Esophagus muscularis mucosa (tissue), 4 donors: ENCODE results near the gene RHOJ. TPM values are rescaled to one million over a fixed set of nuclear protein-coding genes. Genes with fewer than 3 reads are reported as not detected.

Source experiments
- DNase-seq: peaks from one replicate; pipeline ENCODE4 v3.0.0-alpha.2; 2017; ENCODE audit errors: extremely low spot score
- H3K27ac ChIP-seq, 4 donors: fragments of 200-600 bp; sonication (generic); replicated peaks in 1 of 4; 1 replicate in 3 of 4; 2 replicates in 1 of 4; pipeline ENCODE4 v1.5.1; 2016 to 2019; ENCODE audit warnings: mild to moderate bottlenecking in 1 of 4
- H3K27me3 ChIP-seq, 4 donors: fragments of 200-600 bp; sonication (generic); one replicate each; pipeline versions ENCODE4 v1.5.1 to v1.6.0; 2016 to 2019
- H3K36me3 ChIP-seq, 4 donors: fragments of 200-600 bp; sonication (generic); one replicate each; pipeline ENCODE4 v1.5.1; 2016 to 2019
- H3K4me1 ChIP-seq, 4 donors: fragments of 200-600 bp; sonication (generic); one replicate each; pipeline ENCODE4 v1.5.1; 2016 to 2019
- H3K4me3 ChIP-seq, 4 donors: fragments of 200-600 bp; sonication (generic); 1 replicate in 2 of 4; 2 replicates in 2 of 4; pipeline ENCODE4 v1.5.1; 2016 to 2019; ENCODE audit warnings: mild to moderate bottlenecking in 4 of 4, moderate library complexity in 1 of 4
- H3K9me3 ChIP-seq, 4 donors: fragments of 200-600 bp; sonication (generic); 1 replicate in 3 of 4; 2 replicates in 1 of 4; pipeline ENCODE4 v1.5.1; 2016 to 2019
- CTCF ChIP-seq, 3 experiments: fragments of 200-600 bp in 2 of 3; fragments of 450-650 bp in 1 of 3; sonication (generic) in 2 of 3; IDR thresholded peaks; one replicate each; pipeline ENCODE4 v1.5.1; 2017 to 2019; ENCODE audit warnings: antibody characterized with exemption in 3 of 3, mild to moderate bottlenecking in 2 of 3, moderate library complexity in 1 of 3
- EP300 ChIP-seq: sonication (generic); formaldehyde crosslinking; IDR thresholded peaks from one replicate; pipeline ENCODE4 v1.6.1; 2017; ENCODE audit warnings: antibody characterized with exemption
- POLR2A ChIP-seq: fragments of 450-650 bp; IDR thresholded peaks from one replicate; pipeline ENCODE4 v1.6.1; 2017; ENCODE audit warnings: antibody characterized with exemption, moderate library complexity, mild to moderate bottlenecking, low read depth
- POLR2AphosphoS5 ChIP-seq, 2 donors: sonication (generic); formaldehyde crosslinking; IDR thresholded peaks; one replicate each; pipeline ENCODE4 v1.6.1; 2017; ENCODE audit warnings: antibody characterized with exemption in 2 of 2
- WGBS: methylation state at CpG from one replicate; pipeline ENCODE4 v1.1.5; 2018; 5-methylcytosine and 5-hydroxymethylcytosine counted together
- intact Hi-C: fragments of 100-400 bp; cut with DNase I; formaldehyde crosslinking; loops from one replicate; pipeline ENCODE4 v1.15.1; 2023
- total RNA-seq, 4 donors: library from RNA; depleted of rRNA; stranded (reverse); fragments of >200 nt; gene quantifications; one replicate each; pipeline versions ENCODE4 v1.1.0 to v1.2.1, GENCODE V29; 2016

Gene RHOJ
- total RNA-seq, 4 donors from 2014 or later = 10.4 to 13.1 (median 11.6) TPM

- 100% methylated on average over 1 of the region's 1 CpG for WGBS
- DNase-seq = no peak
- Histone ChIP-seq H3K4me3 (no peak overlapping the region), H3K9me3 (no peaks in the 10 kb centered on the region), H3K36me3 (no peaks in the 10 kb centered on the region), H3K27ac (no peak overlapping the region), H3K4me1 (peaks cover 4 to 19% (median 10%) of the 10 kb centered on the region in 4 donors), H3K27me3 (no peaks in the 10 kb centered on the region)
- TF ChIP-seq POLR2AphosphoS5 (IDR thresholded peaks at IDR 0.05) = no peak
- intact Hi-C loops = no loop called here
Observed at GRCh38 chr14:63266106-63266505, 61.9 kb downstream of the RHOJ start.

GRCh38 chr14:63267171-63267570 is 62.9 kb downstream of the RHOJ start:
- Histone ChIP-seq H3K4me1 (peaks cover 4 to 19% (median 10%) of the 10 kb centered on the region in 4 donors), H3K9me3 (no peaks in the 10 kb centered on the region), H3K36me3 (peaks cover 0 to 8% (median 2%) of the 10 kb centered on the region in 4 donors), H3K4me3 (no peak overlapping the region), H3K27ac (peak overlapping the region in 1 of 4 donors; percentile 9), H3K27me3 (no peaks in the 10 kb centered on the region)
- intact Hi-C loops = no loop called here
- WGBS = 87% methylated on average over 3 of the region's 3 CpGs
- no peak for TF ChIP-seq POLR2AphosphoS5 (IDR thresholded peaks at IDR 0.05)
- no peak for TF ChIP-seq EP300
- no peak for TF ChIP-seq CTCF (IDR thresholded peaks at IDR 0.05)
- TF ChIP-seq POLR2A = no peak
- DNase-seq = no peak

GRCh38 chr14:63268771-63269170 is 64.5 kb downstream of the RHOJ start:
- intact Hi-C loops = no loop called here

GRCh38 chr14:63269561-63270225 is 65.5 kb downstream of the RHOJ start:
- H3K36me3 ChIP-seq = peaks cover 0 to 11% (median 2%) of the 10 kb centered on the region in 4 donors
- H3K4me3 ChIP-seq = no peak overlapping the region
- H3K4me1 ChIP-seq = peaks cover 4 to 37% (median 25%) of the 10 kb centered on the region in 4 donors
- WGBS = 85% methylated on average over 11 of the region's 11 CpGs
- intact Hi-C loops = loop anchor here (10.0 kb wide), 1 partner anchor 225 kb away; the partner anchor contains the start of gene KCNH5
- TF ChIP-seq POLR2AphosphoS5 (IDR thresholded peaks at IDR 0.05) = peak in 1 of 2 donors; percentile 12
- TF ChIP-seq EP300 = no peak
- TF ChIP-seq CTCF (IDR thresholded peaks at IDR 0.05) = no peak
- no peak for TF ChIP-seq POLR2A
- no peaks in the 10 kb centered on the region for H3K9me3 ChIP-seq
- no peaks in the 10 kb centered on the region for H3K27me3 ChIP-seq
- DNase-seq = no peak
- no peak overlapping the region for H3K27ac ChIP-seq

More at GRCh38 chr14:63268771-63269170, 64.5 kb downstream of the RHOJ start:
- Histone ChIP-seq H3K27ac (peak overlapping the region in 1 of 4 donors; percentile 39), H3K36me3 (peaks cover 0 to 11% (median 2%) of the 10 kb centered on the region in 4 donors), H3K4me1 (peaks cover 4 to 33% (median 22%) of the 10 kb centered on the region in 4 donors), H3K4me3 (no peak overlapping the region), H3K9me3 (no peaks in the 10 kb centered on the region), H3K27me3 (no peaks in the 10 kb centered on the region)
- 90% methylated on average over 5 of the region's 5 CpGs for WGBS
- DNase-seq = no peak
- TF ChIP-seq CTCF (IDR thresholded peaks at IDR 0.05) (no peak), POLR2AphosphoS5 (IDR thresholded peaks at IDR 0.05) (no peak), POLR2A (no peak), EP300 (no peak)

- no peak for TF ChIP-seq POLR2AphosphoS5 (IDR thresholded peaks at IDR 0.05)
- no peak for TF ChIP-seq EP300
- no peak for TF ChIP-seq POLR2A
- TF ChIP-seq CTCF (IDR thresholded peaks at IDR 0.05) = no peak
- Histone ChIP-seq H3K4me3 (no peak overlapping the region), H3K4me1 (peaks cover 3 to 36% (median 20%) of the 10 kb centered on the region in 4 donors), H3K36me3 (peaks cover 0 to 11% (median 2%) of the 10 kb centered on the region in 4 donors), H3K9me3 (no peaks in the 10 kb centered on the region), H3K27me3 (no peaks in the 10 kb centered on the region), H3K27ac (peak overlapping the region; percentile 3 to 50 (median 22))
- WGBS = 59% methylated on average over 3 of the region's 3 CpGs
- DNase-seq = no peak
- intact Hi-C loops = loop anchor here (10.0 kb wide), 1 partner anchor 228 kb away; the partner anchor contains the start of gene KCNH5
Observed at GRCh38 chr14:63273129-63273528, 68.9 kb downstream of the RHOJ start.
